DOHH2 (cell line): ENCODE measurements around the gene SCLT1.

Experiments
- EZH2phosphoT487 ChIP-seq: fragments of 200-600 bp; sonication (generic); IDR thresholded peaks from 2 replicates; pipeline ENCODE4 v1.6.1; 2017; ENCODE audit warnings: borderline replicate concordance, mild to moderate bottlenecking, antibody characterized with exemption, low read length, moderate library complexity, mixed read lengths
- TF ChIP-seq, protein P1 (sequence below): fragments of 200-600 bp; sonication (generic); IDR thresholded peaks from one replicate; pipeline ENCODE4 v1.5.1; 2014; ENCODE audit warnings: antibody characterized with exemption, mild to moderate bottlenecking, low read depth, low read length; ENCODE audit not compliant: poor library complexity, severe bottlenecking

DNA sequence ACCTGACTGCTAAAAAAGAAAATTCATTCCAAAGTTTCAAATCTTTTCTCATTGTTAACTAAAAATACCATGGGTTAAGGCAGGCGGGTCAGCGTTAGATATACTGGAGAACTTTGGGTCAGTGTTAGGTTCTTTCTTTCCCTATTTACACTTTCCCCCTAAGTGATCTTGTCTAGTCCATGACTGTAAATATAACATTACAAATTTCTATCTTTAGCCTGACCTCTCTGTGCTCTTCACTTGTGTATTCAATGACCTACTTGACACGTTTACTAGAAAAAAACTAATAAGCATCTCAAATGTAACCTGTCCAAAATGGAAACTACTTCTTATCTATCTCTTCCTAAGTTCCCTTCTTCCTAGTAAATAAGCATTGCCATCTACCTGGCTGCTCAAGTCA, 188.5 kb downstream of the SCLT1 start:
- TF ChIP-seq, protein P1, sequence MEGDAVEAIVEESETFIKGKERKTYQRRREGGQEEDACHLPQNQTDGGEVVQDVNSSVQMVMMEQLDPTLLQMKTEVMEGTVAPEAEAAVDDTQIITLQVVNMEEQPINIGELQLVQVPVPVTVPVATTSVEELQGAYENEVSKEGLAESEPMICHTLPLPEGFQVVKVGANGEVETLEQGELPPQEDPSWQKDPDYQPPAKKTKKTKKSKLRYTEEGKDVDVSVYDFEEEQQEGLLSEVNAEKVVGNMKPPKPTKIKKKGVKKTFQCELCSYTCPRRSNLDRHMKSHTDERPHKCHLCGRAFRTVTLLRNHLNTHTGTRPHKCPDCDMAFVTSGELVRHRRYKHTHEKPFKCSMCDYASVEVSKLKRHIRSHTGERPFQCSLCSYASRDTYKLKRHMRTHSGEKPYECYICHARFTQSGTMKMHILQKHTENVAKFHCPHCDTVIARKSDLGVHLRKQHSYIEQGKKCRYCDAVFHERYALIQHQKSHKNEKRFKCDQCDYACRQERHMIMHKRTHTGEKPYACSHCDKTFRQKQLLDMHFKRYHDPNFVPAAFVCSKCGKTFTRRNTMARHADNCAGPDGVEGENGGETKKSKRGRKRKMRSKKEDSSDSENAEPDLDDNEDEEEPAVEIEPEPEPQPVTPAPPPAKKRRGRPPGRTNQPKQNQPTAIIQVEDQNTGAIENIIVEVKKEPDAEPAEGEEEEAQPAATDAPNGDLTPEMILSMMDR: no peak
- no peak for TF ChIP-seq EZH2phosphoT487
